ENCODE data around the gene CERS6. TPM values are rescaled to one million over a fixed set of nuclear protein-coding genes. Genes with fewer than 3 reads are reported as not detected.

CERS6 gene
- polyA plus RNA-seq, 1 donor = 38.1 TPM

- no peak for DNase-seq (ENCODE audit: low read depth)
Observed at GRCh38 chr2:168730344-168730743, 274.3 kb downstream of the CERS6 start.

- no peak for DNase-seq (ENCODE audit: low read depth)
Observed at GRCh38 chr2:168731002-168731401, 274.9 kb downstream of the CERS6 start.

GRCh38 chr2:168731616-168732015, 275.5 kb downstream of the CERS6 start:
- no peak for DNase-seq (ENCODE audit: low read depth)

GRCh38 chr2:168732100-168732499, 276.0 kb downstream of the CERS6 start:
- no peak for DNase-seq (ENCODE audit: low read depth)

GRCh38 chr2:168732506-168732905, 276.4 kb downstream of the CERS6 start:
- DNase-seq (ENCODE audit: low read depth) = no peak

GRCh38 chr2:168734199-168734760, 278.2 kb downstream of the CERS6 start:
- peak; percentile 24 for DNase-seq (ENCODE audit: low read depth)

GRCh38 chr2:168736649-168737445, 280.8 kb downstream of the CERS6 start:
- no peak for DNase-seq (ENCODE audit: low read depth)

- no peak for DNase-seq (ENCODE audit: low read depth)
Observed at GRCh38 chr2:168738062-168738461, 282.0 kb downstream of the CERS6 start.

- DNase-seq (ENCODE audit: low read depth) = no peak
Observed at GRCh38 chr2:168740360-168740759, 284.3 kb downstream of the CERS6 start.

GRCh38 chr2:168740788-168741187, 284.7 kb downstream of the CERS6 start:
- no peak for DNase-seq (ENCODE audit: low read depth)

GRCh38 chr2:168742258-168742932, 286.3 kb downstream of the CERS6 start:
- no peak for DNase-seq (ENCODE audit: low read depth)

GRCh38 chr2:168744844-168745243, 288.8 kb downstream of the CERS6 start:
- DNase-seq (ENCODE audit: low read depth) = no peak

- no peak for DNase-seq (ENCODE audit: low read depth)
Observed at GRCh38 chr2:168748461-168748860, 292.4 kb downstream of the CERS6 start.

GRCh38 chr2:168749297-168749696, 293.2 kb downstream of the CERS6 start:
- DNase-seq (ENCODE audit: low read depth) = no peak

- DNase-seq (ENCODE audit: low read depth) = peak; percentile 22
Observed at GRCh38 chr2:168751104-168751740, 295.1 kb downstream of the CERS6 start.

GRCh38 chr2:168752361-168752760, 296.3 kb downstream of the CERS6 start:
- no peak for DNase-seq (ENCODE audit: low read depth)

- DNase-seq (ENCODE audit: low read depth) = no peak
Observed at GRCh38 chr2:168753765-168754329, 297.8 kb downstream of the CERS6 start.

- no peak for DNase-seq (ENCODE audit: low read depth)
Observed at GRCh38 chr2:168757223-168757622, 301.2 kb downstream of the CERS6 start.

GRCh38 chr2:168758970-168759820, 303.1 kb downstream of the CERS6 start:
- DNase-seq (ENCODE audit: low read depth) = peak; percentile 31

- DNase-seq (ENCODE audit: low read depth) = no peak
Observed at GRCh38 chr2:168765401-168765800, 309.3 kb downstream of the CERS6 start.

GRCh38 chr2:168766600-168766999, 310.5 kb downstream of the CERS6 start:
- no peak for DNase-seq (ENCODE audit: low read depth)

Measured in forelimb muscle (tissue), 1 donor.